Sigmoid colon (tissue), 7 donors: ENCODE measurements around the gene PRR14L. TPM values are rescaled to one million over a fixed set of nuclear protein-coding genes. Genes with fewer than 3 reads are reported as not detected.
A peak's percentile ranks its signal among the peaks of the same experiment; 100 is the strongest.

Source experiments
- DNase-seq: peaks from one replicate; pipeline ENCODE4 v3.0.0-alpha.2; 2019
- H3K27ac ChIP-seq, 4 donors: fragments of 200-600 bp; sonication (generic); one replicate each; pipeline ENCODE4 v1.5.1; 2016 to 2019; ENCODE audit warnings: mild to moderate bottlenecking in 1 of 4
- H3K27me3 ChIP-seq, 3 donors: fragments of 200-600 bp; sonication (generic); one replicate each; pipeline ENCODE4 v1.5.1; 2019; ENCODE audit warnings: mild to moderate bottlenecking in 1 of 3
- H3K36me3 ChIP-seq, 4 donors: fragments of 200-600 bp; sonication (generic); one replicate each; pipeline ENCODE4 v1.5.1; 2016 to 2019
- H3K4me1 ChIP-seq, 4 donors: fragments of 200-600 bp; sonication (generic); one replicate each; pipeline ENCODE4 v1.5.1; 2017 to 2019
- H3K4me3 ChIP-seq, 4 donors: fragments of 200-600 bp; sonication (generic); one replicate each; pipeline ENCODE4 v1.5.1; 2017 to 2019; ENCODE audit warnings: mild to moderate bottlenecking in 2 of 4, moderate library complexity in 1 of 4
- H3K9me3 ChIP-seq, 4 donors: fragments of 200-600 bp in 3 of 4; sonication (generic) in 3 of 4; one replicate each; pipeline versions ENCODE4 v1.5.1 to v1.6.1; 2013 to 2019
- CTCF ChIP-seq, 4 experiments: fragments of 450-650 bp in 3 of 4; fragments of 200-600 bp in 1 of 4; IDR thresholded peaks; one replicate each; pipeline ENCODE4 v1.5.1; 2016 to 2019; ENCODE audit warnings: antibody characterized with exemption in 4 of 4, mild to moderate bottlenecking in 3 of 4, moderate library complexity in 2 of 4
- EP300 ChIP-seq, 4 donors: sonication (generic); formaldehyde crosslinking; IDR thresholded peaks; one replicate each; pipeline ENCODE4 v1.6.1; 2017; ENCODE audit warnings: antibody characterized with exemption in 4 of 4
- POLR2A ChIP-seq, 2 donors: fragments of 450-650 bp; IDR thresholded peaks; one replicate each; pipeline ENCODE4 v1.6.1; 2016; ENCODE audit warnings: antibody characterized with exemption in 2 of 2, mild to moderate bottlenecking in 2 of 2, moderate library complexity in 2 of 2
- POLR2AphosphoS5 ChIP-seq, 4 donors: sonication (generic); formaldehyde crosslinking; IDR thresholded peaks; one replicate each; pipeline ENCODE4 v1.6.1; 2017; ENCODE audit warnings: antibody characterized with exemption in 4 of 4
- WGBS, 2 donors: extraction: QIAGEN DNeasy Blood & Tissue Kit; methylation state at CpG; one replicate each; pipeline ENCODE4 v1.1.7; 2013; 5-methylcytosine and 5-hydroxymethylcytosine counted together
- intact Hi-C: fragments of 100-400 bp; cut with DNase I; formaldehyde crosslinking; loops from one replicate; pipeline ENCODE4 v1.15.1; 2023
- polyA plus RNA-seq, 3 donors: library from polyadenylated mRNA; stranded (reverse); fragments of 200-250 nt; gene quantifications; one replicate each; pipeline ENCODE4 v1.2.3, GENCODE V29; 2013
- small RNA-seq, 3 donors: library from RNA; depleted of rRNA; stranded (forward); fragments of <200 nt; gene quantifications; one replicate each; pipeline ENCODE3, GENCODE V24; 2016
- total RNA-seq, 4 donors: library from RNA; depleted of rRNA; stranded (reverse); fragments of >200 nt; gene quantifications; one replicate each; pipeline ENCODE4 v1.1.0, GENCODE V29; 2016
- donor health status: healthy with polysubstance abuse.
- donor health status: Bipolar disorder and iron deficiency.
- donor health status: healthy.

PRR14L gene
- total and polyA plus RNA-seq, 7 donors: 6.0 to 24.4 (median 12.7) TPM

- no peak for TF ChIP-seq POLR2AphosphoS5 (IDR thresholded peaks at IDR 0.05)
- no peak for TF ChIP-seq POLR2A (IDR thresholded peaks at IDR 0.05)
- TF ChIP-seq EP300 (IDR thresholded peaks at IDR 0.05): no peak
- no peak for TF ChIP-seq CTCF (IDR thresholded peaks at IDR 0.05)
- intact Hi-C loops: loop anchor here (2.0 to 5.0 kb wide), 2 partner anchors 71 to 134 kb away; partner anchors contain the start of gene SFI1
- WGBS, 2 donors: 87 to 91% methylated on average over 9 of the region's 9 CpGs
- Histone ChIP-seq H3K36me3 (no peaks in the 10 kb centered on the region), H3K9me3 (no peaks in the 10 kb centered on the region), H3K27ac (peak overlapping the region; percentile 80 to 91 (median 86)), H3K4me1 (peaks cover 0 to 60% (median 52%) of the 10 kb centered on the region in 4 donors), H3K4me3 (peak overlapping the region in 3 of 4 donors; percentile 68 to 86 (median 81)), H3K27me3 (no peaks in the 10 kb centered on the region)
- no peak for DNase-seq
Observed at GRCh38 chr22:31631436-31631835, 118.5 kb downstream of the PRR14L start.

Small RNA genes within 50 kb of the gene (small RNA-seq; reads per million reads assigned to genes)
- 0 reads per million in 3 donors for gene RN7SL20P

Other genes starting within 250 kb of the PRR14L start
- gene PISD, start 87.9 kb downstream of the PRR14L start, total RNA-seq: 10 to 100 TPM; 17.3 to 40.3 (median 26.6) TPM
- 10 to 100 TPM; 10.8 to 29.3 (median 11.6) TPM for gene PISD, start 87.9 kb downstream of the PRR14L start, polyA plus RNA-seq
- 10 to 100 TPM in 3 of 4 donors, 1 to 10 TPM in 1; 9.3 to 20.8 (median 12.0) TPM for gene DEPDC5, start 3.9 kb upstream of the PRR14L start, total RNA-seq
- 10 to 100 TPM in 2 of 3 donors, 1 to 10 TPM in 1; 8.4 to 21.3 (median 12.9) TPM for gene DEPDC5, start 3.9 kb upstream of the PRR14L start, polyA plus RNA-seq
- 100 to 1,000 TPM in 2 of 4 donors, 10 to 100 TPM in 2; 91.8 to 114 (median 101) TPM for gene YWHAH, start 194.4 kb upstream of the PRR14L start, total RNA-seq
- 100 to 1,000 TPM in 2 of 3 donors, 10 to 100 TPM in 1; 85.8 to 171 (median 130) TPM for gene YWHAH, start 194.4 kb upstream of the PRR14L start, polyA plus RNA-seq